Pulmonary artery endothelial cell (primary cell): ENCODE results near the gene USE1. TPM values are rescaled to one million over a fixed set of nuclear protein-coding genes. Genes with fewer than 3 reads are reported as not detected.
"Not testable (repeated sequence)": the region's sequence is repeated elsewhere in the genome, so short reads cannot be mapped to it uniquely, and the experiment has no call there.

Experiments used
- DNase-seq: peaks from one replicate; pipeline ENCODE4 v3.0.0-alpha.2; 2011; ENCODE audit warnings: low read depth, low spot score
- total RNA-seq: library from RNA; depleted of rRNA; stranded (reverse); fragments of >200 nt; gene quantifications from 2 replicates; pipeline ENCODE4 v1.2.3, GENCODE V29; 2014

The USE1 gene
- 19.1 and 19.3 TPM in 2 replicates for total RNA-seq

GRCh38 chr19:17215127-17215971 lies at the start of gene USE1:
TSS of gene USE1 (plus strand) at chr19:17215357. CDS start at chr19:17215406, 49 bp downstream.
- peak; percentile 61 for DNase-seq

GRCh38 chr19:17165715-17166114 lies 49.4 kb upstream of the USE1 start:
- no peak for DNase-seq

- DNase-seq, result no peak
Observed at GRCh38 chr19:17170538-17171297, 44.4 kb upstream of the USE1 start.

- DNase-seq, result no peak
Observed at GRCh38 chr19:17171874-17172273, 43.3 kb upstream of the USE1 start.

GRCh38 chr19:17172624-17173345 lies 42.4 kb upstream of the USE1 start:
- no peak for DNase-seq

GRCh38 chr19:17178291-17178690 lies 36.9 kb upstream of the USE1 start:
- no peak for DNase-seq

GRCh38 chr19:17180997-17181702 lies 34.0 kb upstream of the USE1 start:
- DNase-seq, result no peak

- DNase-seq, result no peak
Observed at GRCh38 chr19:17183271-17183761, 31.8 kb upstream of the USE1 start.

GRCh38 chr19:17183858-17184321 lies 31.3 kb upstream of the USE1 start:
- no peak for DNase-seq

- DNase-seq, result no peak
Observed at GRCh38 chr19:17184371-17184841, 30.8 kb upstream of the USE1 start.

- DNase-seq, result no peak
Observed at GRCh38 chr19:17185590-17185989, 29.6 kb upstream of the USE1 start.

GRCh38 chr19:17191736-17192135 lies 23.4 kb upstream of the USE1 start:
- DNase-seq, result not testable (repeated sequence)

- no peak for DNase-seq
Observed at GRCh38 chr19:17192751-17193150, 22.4 kb upstream of the USE1 start.

- no peak for DNase-seq
Observed at GRCh38 chr19:17194608-17195007, 20.5 kb upstream of the USE1 start.

- no peak for DNase-seq
Observed at GRCh38 chr19:17195106-17195505, 20.1 kb upstream of the USE1 start.

- no peak for DNase-seq
Observed at GRCh38 chr19:17196610-17197009, 18.5 kb upstream of the USE1 start.

- DNase-seq, result no peak
Observed at GRCh38 chr19:17197666-17198065, 17.5 kb upstream of the USE1 start.

- no peak for DNase-seq
Observed at GRCh38 chr19:17200408-17201079, 14.6 kb upstream of the USE1 start.

- no peak for DNase-seq
Observed at GRCh38 chr19:17202249-17202648, 12.9 kb upstream of the USE1 start.

- DNase-seq, result no peak
Observed at GRCh38 chr19:17202713-17203112, 12.4 kb upstream of the USE1 start.
